ENCODE measurements around the gene GABBR2.
"Not testable (repeated sequence)": the region's sequence is repeated elsewhere in the genome, so short reads cannot be mapped to it uniquely, and the experiment has no call there.

The GABBR2 gene

DNA sequence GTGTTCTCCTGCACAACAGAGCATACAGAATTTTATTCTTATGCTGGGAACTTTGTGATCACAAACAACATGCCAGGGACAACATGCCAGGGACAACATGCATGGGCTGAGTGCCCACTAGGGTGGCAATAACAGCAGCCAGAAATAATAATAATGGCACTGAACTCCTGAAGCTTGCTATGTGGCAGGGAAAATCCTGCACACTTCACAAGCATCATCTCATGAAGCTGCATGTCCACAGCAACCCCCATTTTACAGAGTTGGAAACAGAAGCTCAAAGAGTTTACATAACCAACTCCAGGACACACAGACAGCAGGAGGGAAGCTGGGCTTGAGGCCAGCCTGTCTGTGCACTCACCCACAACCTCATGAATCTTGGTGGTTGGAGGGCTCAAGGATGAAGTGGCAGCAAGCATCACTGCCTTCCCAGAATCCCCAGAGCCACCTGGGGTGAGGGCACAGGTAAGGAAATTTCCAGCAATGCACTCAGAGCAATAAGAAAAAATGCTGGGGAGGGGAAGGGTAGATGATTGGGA lies 111.4 kb downstream of the GABBR2 start:
- Histone ChIP-seq H3K4me1 (ENCODE audit: control insufficient read depth, insufficient read depth, low read length) (no peaks in the 10 kb centered on the region), H3K36me3 (ENCODE audit: control insufficient read depth, insufficient read depth, low read length) (no peaks in the 10 kb centered on the region), H3K9me3 (ENCODE audit: control insufficient read depth, insufficient read depth, low read length) (no peaks in the 10 kb centered on the region), H3K27ac (ENCODE audit: low read length) (no peak overlapping the region), H3K27me3 (ENCODE audit: control insufficient read depth, insufficient read depth, low read length) (no peaks in the 10 kb centered on the region), H3K4me3 (ENCODE audit: low read length) (no peak overlapping the region)
- DNase-seq (ENCODE audit: low read depth, low spot score): no peak

DNA sequence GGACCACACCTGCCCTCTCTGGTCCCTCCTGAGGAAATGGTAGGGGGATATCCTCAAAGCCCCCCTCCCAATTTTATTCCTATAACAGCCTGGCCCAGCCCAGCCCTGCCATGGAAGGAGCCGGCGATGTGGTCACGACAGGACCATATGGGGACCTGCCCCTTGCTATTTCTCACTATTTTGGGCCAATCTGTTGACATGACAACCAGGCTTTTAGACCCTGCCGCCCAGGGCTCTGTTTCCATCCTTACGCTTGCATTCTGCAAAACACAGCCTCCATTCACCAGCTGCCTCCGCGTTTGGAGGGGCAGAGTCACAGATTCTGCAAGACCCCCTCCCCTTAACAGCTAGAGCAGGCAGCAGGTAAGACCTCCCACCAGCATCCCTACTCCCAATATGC lies 112.2 kb downstream of the GABBR2 start:
- H3K36me3 ChIP-seq (ENCODE audit: control insufficient read depth, insufficient read depth, low read length): no peaks in the 10 kb centered on the region
- no peak for DNase-seq (ENCODE audit: low read depth, low spot score)
- no CpG with 5 or more reads among the region's 7 CpGs for WGBS (ENCODE audit: insufficient coverage, insufficient read length)
- H3K27me3 ChIP-seq (ENCODE audit: control insufficient read depth, insufficient read depth, low read length): no peaks in the 10 kb centered on the region
- no peaks in the 10 kb centered on the region for H3K4me1 ChIP-seq (ENCODE audit: control insufficient read depth, insufficient read depth, low read length)
- no peak overlapping the region for H3K4me3 ChIP-seq (ENCODE audit: low read length)
- H3K27ac ChIP-seq (ENCODE audit: low read length): no peak overlapping the region
- H3K9me3 ChIP-seq (ENCODE audit: control insufficient read depth, insufficient read depth, low read length): no peaks in the 10 kb centered on the region

DNA sequence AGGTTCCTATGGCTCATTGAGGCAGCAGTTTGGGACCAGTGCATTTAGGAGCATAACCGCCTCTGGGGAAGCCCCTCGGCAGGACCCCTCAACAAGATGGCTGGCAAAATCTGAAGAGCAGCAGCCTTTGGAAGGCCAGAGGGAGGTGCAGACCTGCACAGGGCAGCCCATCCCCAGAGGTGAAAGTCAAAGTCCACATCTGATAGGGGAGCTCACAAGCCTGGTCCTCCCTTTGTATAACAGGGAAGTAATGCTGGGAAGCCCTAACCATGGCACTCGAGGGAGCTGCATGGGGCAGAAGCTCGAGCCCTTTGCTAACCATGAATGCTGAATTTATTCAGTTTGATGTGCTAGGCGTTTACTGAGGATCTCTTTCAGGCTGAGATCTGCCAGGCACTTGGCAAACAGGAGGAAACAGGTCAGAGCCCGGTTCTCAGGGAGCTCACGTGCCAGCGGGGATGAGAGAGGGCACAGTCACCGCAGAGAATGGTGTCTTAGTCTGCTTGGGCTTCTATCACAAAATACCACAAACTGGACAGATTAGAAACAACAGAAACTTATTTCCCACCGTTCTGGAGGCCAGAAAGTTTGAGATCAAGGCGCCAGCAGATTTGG lies 114.1 kb downstream of the GABBR2 start:
- WGBS (ENCODE audit: insufficient coverage, insufficient read length): no CpG with 5 or more reads among the region's 11 CpGs
- no peak overlapping the region for H3K27ac ChIP-seq (ENCODE audit: low read length)
- H3K4me3 ChIP-seq (ENCODE audit: low read length): no peak overlapping the region
- no peaks in the 10 kb centered on the region for H3K9me3 ChIP-seq (ENCODE audit: control insufficient read depth, insufficient read depth, low read length)
- no peaks in the 10 kb centered on the region for H3K27me3 ChIP-seq (ENCODE audit: control insufficient read depth, insufficient read depth, low read length)
- H3K4me1 ChIP-seq (ENCODE audit: control insufficient read depth, insufficient read depth, low read length): no peaks in the 10 kb centered on the region
- no peaks in the 10 kb centered on the region for H3K36me3 ChIP-seq (ENCODE audit: control insufficient read depth, insufficient read depth, low read length)
- DNase-seq (ENCODE audit: low read depth, low spot score): no peak

DNA sequence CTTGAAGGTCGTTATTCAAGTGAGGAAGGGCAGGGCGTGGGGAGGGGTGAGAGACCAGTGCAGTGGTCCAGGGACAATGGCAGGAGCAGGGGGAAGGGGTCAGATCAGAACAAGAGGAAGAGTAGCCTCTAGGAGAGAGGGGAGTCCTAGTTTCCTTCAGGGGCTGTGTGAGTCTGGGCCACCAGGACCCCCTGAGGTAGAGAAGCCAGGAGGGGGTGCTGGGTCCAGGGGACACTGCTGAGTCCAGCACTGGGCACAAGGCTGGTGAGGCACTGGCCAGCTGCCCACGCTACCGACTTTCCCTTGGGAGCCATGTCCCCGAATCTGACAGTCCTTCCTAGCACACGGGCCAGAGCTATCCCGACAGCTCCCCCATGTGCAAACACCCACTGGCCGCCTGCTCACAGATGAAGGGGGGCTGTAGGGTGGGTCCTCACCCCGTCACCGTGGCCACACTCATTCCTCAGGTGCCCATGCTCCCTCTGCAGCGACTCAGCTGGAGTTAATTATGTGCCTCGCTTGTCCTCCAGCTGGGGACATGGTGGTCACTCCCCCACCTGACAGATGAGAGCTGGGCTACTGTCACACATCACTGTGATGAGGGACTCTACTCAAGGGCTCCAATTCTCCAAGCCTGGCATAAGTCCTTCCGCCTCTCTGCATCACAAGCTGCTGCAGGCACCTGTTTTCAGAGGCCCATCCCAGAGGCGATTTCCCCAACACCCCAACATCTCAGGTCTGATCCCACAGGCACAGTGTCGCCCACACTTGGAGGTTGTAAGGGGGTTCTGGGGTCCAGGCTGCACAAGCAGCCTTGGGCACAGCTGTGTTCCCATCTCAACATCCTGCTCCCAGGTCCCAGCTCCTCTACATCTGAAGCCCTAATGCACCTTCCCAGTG lies 115.1 kb downstream of the GABBR2 start:
- Histone ChIP-seq H3K4me3 (ENCODE audit: low read length) (no peak overlapping the region), H3K27ac (ENCODE audit: low read length) (no peak overlapping the region), H3K4me1 (ENCODE audit: control insufficient read depth, insufficient read depth, low read length) (no peaks in the 10 kb centered on the region), H3K9me3 (ENCODE audit: control insufficient read depth, insufficient read depth, low read length) (no peaks in the 10 kb centered on the region), H3K27me3 (ENCODE audit: control insufficient read depth, insufficient read depth, low read length) (no peaks in the 10 kb centered on the region), H3K36me3 (ENCODE audit: control insufficient read depth, insufficient read depth, low read length) (no peaks in the 10 kb centered on the region)
- no peak for DNase-seq (ENCODE audit: low read depth, low spot score)
- no CpG with 5 or more reads among the region's 15 CpGs for WGBS (ENCODE audit: insufficient coverage, insufficient read length)

DNA sequence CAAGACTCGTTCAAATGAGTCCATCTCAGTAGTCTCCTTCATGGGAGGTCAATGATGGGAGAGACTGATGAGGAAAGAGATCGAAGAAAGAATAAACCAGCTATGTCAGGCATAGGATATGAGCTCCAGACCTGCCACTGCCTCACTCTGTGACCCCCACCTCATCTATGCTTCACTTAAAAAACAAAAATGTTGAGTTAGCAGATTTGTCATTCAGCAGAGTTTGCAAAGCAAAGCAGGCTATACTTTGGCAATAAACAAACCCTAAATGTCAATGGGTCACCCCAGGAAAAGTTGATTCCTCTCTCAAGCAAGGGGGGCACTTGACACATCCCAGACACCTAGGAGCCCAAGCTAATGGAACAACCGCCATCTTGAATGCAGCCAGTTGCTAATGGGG lies 117.0 kb downstream of the GABBR2 start:
- Histone ChIP-seq H3K27ac (ENCODE audit: low read length) (no peak overlapping the region), H3K27me3 (ENCODE audit: control insufficient read depth, insufficient read depth, low read length) (no peaks in the 10 kb centered on the region), H3K4me1 (ENCODE audit: control insufficient read depth, insufficient read depth, low read length) (no peaks in the 10 kb centered on the region), H3K9me3 (ENCODE audit: control insufficient read depth, insufficient read depth, low read length) (no peaks in the 10 kb centered on the region), H3K36me3 (ENCODE audit: control insufficient read depth, insufficient read depth, low read length) (no peaks in the 10 kb centered on the region), H3K4me3 (ENCODE audit: low read length) (no peak overlapping the region)
- WGBS (ENCODE audit: insufficient coverage, insufficient read length): no CpG with 5 or more reads among the region's 3 CpGs
- DNase-seq (ENCODE audit: low read depth, low spot score): no peak

DNA sequence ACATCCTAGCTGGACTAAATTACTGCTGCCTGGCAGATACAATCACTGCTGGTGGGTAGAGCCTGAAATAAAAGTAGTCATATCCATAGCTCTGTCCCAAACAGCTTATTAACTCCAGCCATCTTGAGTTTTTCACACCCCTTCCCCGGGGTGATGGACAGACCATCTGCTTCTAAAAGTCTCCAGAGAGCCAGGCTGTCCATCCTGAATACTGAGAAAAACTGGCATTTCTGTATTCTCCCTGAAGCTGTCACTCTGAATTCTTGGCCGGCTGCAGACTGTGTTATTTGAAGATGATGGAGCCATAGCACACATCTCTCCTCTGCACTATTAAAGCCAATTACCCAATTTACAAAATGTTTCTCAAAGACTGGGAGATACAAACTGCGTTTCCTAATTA lies 118.6 kb downstream of the GABBR2 start:
- H3K27me3 ChIP-seq (ENCODE audit: control insufficient read depth, insufficient read depth, low read length): no peaks in the 10 kb centered on the region
- H3K9me3 ChIP-seq (ENCODE audit: control insufficient read depth, insufficient read depth, low read length): no peaks in the 10 kb centered on the region
- no peaks in the 10 kb centered on the region for H3K4me1 ChIP-seq (ENCODE audit: control insufficient read depth, insufficient read depth, low read length)
- H3K4me3 ChIP-seq (ENCODE audit: low read length): no peak overlapping the region
- H3K36me3 ChIP-seq (ENCODE audit: control insufficient read depth, insufficient read depth, low read length): no peaks in the 10 kb centered on the region
- DNase-seq (ENCODE audit: low read depth, low spot score): no peak
- H3K27ac ChIP-seq (ENCODE audit: low read length): no peak overlapping the region
- no CpG with 5 or more reads among the region's 3 CpGs for WGBS (ENCODE audit: insufficient coverage, insufficient read length)

DNA sequence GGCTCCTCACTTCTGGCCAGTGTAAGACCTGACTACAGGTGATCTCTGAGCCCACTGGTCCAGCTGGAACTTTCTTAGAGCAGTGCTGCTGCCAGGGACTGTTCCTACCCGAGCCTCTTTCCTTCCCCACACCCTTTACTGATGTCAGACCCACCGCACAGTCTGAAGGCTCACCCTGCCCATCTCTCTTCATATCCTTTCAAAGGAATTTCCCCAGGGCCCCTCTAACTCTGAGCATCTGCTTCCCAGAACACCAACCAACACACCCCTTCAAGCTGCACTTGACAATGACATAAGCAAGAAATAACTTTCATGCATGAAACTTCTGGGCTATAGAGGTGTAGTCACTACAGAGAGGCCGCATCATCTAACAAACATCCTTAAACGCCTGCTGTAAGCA lies 119.6 kb downstream of the GABBR2 start:
- Histone ChIP-seq H3K4me1 (ENCODE audit: control insufficient read depth, insufficient read depth, low read length) (no peaks in the 10 kb centered on the region), H3K36me3 (ENCODE audit: control insufficient read depth, insufficient read depth, low read length) (no peaks in the 10 kb centered on the region), H3K9me3 (ENCODE audit: control insufficient read depth, insufficient read depth, low read length) (no peaks in the 10 kb centered on the region), H3K4me3 (ENCODE audit: low read length) (no peak overlapping the region), H3K27ac (ENCODE audit: low read length) (no peak overlapping the region), H3K27me3 (ENCODE audit: control insufficient read depth, insufficient read depth, low read length) (no peaks in the 10 kb centered on the region)
- no CpG with 5 or more reads among the region's 4 CpGs for WGBS (ENCODE audit: insufficient coverage, insufficient read length)
- no peak for DNase-seq (ENCODE audit: low read depth, low spot score)

DNA sequence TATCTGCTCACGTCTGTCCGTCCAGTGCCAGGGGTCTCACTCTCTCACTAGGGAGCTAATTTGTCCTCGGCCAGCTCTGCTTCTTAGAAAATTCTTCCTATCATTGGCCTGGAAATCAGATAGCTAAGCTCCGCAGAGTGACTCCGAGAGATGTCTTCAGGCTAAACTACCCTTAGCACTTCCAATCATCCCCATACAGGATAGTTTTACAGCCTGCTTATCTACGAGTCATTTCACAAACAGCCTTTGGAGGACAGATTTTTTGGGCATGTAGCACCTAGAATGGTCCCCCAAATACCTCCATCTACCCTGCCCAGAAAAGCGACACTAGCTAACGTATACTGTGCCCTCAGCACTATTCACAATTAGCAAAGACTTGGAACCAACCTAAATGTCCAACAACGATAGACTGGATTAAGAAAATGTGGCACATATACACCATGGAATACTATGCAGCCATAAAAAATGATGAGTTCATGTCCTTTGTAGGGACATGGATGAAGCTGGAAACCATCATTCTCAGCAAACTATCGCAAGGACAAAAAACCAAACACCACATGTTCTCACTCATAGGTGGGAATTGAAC lies 123.8 kb downstream of the GABBR2 start:
- H3K27ac ChIP-seq (ENCODE audit: low read length); H3K27me3 ChIP-seq (ENCODE audit: control insufficient read depth, insufficient read depth, low read length); H3K4me3 ChIP-seq (ENCODE audit: low read length); H3K9me3 ChIP-seq (ENCODE audit: control insufficient read depth, insufficient read depth, low read length); H3K36me3 ChIP-seq (ENCODE audit: control insufficient read depth, insufficient read depth, low read length); H3K4me1 ChIP-seq (ENCODE audit: control insufficient read depth, insufficient read depth, low read length); DNase-seq (ENCODE audit: low read depth, low spot score): not testable (repeated sequence)
- no CpG with 5 or more reads among the region's 10 CpGs for WGBS (ENCODE audit: insufficient coverage, insufficient read length)

DNA sequence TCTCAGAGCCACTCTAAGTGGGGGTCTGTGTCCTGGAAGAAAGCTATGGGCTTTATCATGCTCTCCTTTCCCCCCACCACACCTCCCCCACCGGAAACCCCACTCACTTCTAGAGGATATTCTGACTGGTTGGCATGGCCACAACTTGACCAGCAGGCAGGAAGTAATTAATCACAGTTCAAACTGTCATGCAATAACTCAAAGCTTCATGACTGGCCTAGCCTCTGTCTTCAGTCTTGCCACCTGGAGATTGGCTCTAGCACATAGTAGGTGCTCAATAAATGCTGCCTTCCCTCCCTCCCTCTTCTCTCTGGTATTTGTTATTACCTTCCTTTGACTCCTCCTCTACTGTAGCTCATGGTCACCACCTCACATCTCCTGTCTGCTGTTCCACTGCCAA lies 124.7 kb downstream of the GABBR2 start:
- Histone ChIP-seq H3K4me1 (ENCODE audit: control insufficient read depth, insufficient read depth, low read length) (no peaks in the 10 kb centered on the region), H3K27ac (ENCODE audit: low read length) (no peak overlapping the region), H3K9me3 (ENCODE audit: control insufficient read depth, insufficient read depth, low read length) (no peaks in the 10 kb centered on the region), H3K36me3 (ENCODE audit: control insufficient read depth, insufficient read depth, low read length) (no peaks in the 10 kb centered on the region), H3K27me3 (ENCODE audit: control insufficient read depth, insufficient read depth, low read length) (no peaks in the 10 kb centered on the region), H3K4me3 (ENCODE audit: low read length) (no peak overlapping the region)
- no peak for DNase-seq (ENCODE audit: low read depth, low spot score)
- no CpG with 5 or more reads among the region's 1 CpG for WGBS (ENCODE audit: insufficient coverage, insufficient read length)

DNA sequence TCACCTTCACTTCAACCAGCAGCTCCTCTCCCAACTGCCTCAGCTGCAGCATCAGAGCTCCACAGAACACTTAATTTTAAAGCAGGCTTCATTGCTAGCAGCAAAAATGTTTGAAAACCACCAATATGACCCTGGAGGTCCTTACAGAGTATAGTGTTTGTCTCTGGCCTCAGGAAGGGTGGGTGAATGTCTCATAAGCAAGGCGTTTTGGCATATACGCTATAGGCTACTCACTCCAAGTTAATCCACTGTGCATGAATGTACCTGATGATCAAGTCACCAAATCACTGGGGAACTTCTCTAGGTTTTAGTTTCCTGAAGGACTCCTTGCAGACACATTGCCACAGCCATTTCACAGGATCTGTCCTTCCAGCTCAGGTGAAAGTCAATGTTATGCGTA lies 125.3 kb downstream of the GABBR2 start:
- DNase-seq (ENCODE audit: low read depth, low spot score): no peak
- H3K27me3 ChIP-seq (ENCODE audit: control insufficient read depth, insufficient read depth, low read length): no peaks in the 10 kb centered on the region
- H3K36me3 ChIP-seq (ENCODE audit: control insufficient read depth, insufficient read depth, low read length): no peaks in the 10 kb centered on the region
- no peak overlapping the region for H3K27ac ChIP-seq (ENCODE audit: low read length)
- WGBS (ENCODE audit: insufficient coverage, insufficient read length): no CpG with 5 or more reads among the region's 3 CpGs
- no peaks in the 10 kb centered on the region for H3K4me1 ChIP-seq (ENCODE audit: control insufficient read depth, insufficient read depth, low read length)
- no peak overlapping the region for H3K4me3 ChIP-seq (ENCODE audit: low read length)
- no peaks in the 10 kb centered on the region for H3K9me3 ChIP-seq (ENCODE audit: control insufficient read depth, insufficient read depth, low read length)
